ENCODE data around the gene GALNT16. TPM values are rescaled to one million over a fixed set of nuclear protein-coding genes. Genes with fewer than 3 reads are reported as not detected.

The GALNT16 gene
- total RNA-seq, 4 donors from 2014 or later: 5.1 to 8.9 (median 8.7) TPM

DNA sequence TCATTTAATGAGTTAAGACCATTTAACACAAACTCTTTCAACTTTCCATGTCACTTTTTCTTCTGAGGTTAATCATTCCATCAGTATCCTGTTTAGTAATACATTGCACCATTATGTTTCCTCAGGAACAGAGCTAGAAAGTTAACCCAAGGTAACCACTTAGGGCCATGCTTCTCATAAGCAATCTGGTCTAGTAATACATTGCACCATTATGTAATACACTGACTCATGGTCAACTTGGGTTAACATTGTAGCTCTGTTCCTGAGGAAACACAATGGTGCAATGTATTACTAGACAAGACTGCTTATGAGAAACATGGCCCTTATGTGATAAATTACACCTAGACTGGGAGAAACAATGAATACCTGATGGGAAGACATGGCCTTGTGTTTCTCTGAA lies 116.5 kb downstream of the GALNT16 start:
- TF ChIP-seq, protein P1, sequence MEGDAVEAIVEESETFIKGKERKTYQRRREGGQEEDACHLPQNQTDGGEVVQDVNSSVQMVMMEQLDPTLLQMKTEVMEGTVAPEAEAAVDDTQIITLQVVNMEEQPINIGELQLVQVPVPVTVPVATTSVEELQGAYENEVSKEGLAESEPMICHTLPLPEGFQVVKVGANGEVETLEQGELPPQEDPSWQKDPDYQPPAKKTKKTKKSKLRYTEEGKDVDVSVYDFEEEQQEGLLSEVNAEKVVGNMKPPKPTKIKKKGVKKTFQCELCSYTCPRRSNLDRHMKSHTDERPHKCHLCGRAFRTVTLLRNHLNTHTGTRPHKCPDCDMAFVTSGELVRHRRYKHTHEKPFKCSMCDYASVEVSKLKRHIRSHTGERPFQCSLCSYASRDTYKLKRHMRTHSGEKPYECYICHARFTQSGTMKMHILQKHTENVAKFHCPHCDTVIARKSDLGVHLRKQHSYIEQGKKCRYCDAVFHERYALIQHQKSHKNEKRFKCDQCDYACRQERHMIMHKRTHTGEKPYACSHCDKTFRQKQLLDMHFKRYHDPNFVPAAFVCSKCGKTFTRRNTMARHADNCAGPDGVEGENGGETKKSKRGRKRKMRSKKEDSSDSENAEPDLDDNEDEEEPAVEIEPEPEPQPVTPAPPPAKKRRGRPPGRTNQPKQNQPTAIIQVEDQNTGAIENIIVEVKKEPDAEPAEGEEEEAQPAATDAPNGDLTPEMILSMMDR (IDR thresholded peaks at IDR 0.05; ENCODE audit: low read depth): no peak

DNA sequence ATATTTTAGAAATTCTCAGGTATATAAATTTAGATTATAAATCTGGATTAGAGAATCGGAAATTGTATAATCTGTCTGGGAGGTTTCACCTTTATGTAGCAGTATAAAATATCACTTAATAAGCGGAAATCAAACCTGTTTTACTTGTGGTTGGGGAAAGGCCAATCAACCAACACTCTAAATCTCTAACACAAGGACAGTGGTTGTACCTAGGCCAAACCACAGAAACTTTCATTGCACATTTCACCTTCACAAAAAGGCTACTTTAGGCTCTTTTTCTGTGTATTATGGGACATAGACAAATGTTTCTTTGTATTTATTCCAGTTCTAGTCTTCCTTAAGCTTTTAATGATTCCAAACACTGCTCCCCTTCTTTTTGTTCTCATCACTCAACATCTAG lies 118.3 kb downstream of the GALNT16 start:
- TF ChIP-seq, protein P1 (IDR thresholded peaks at IDR 0.05; ENCODE audit: low read depth): no peak

DNA sequence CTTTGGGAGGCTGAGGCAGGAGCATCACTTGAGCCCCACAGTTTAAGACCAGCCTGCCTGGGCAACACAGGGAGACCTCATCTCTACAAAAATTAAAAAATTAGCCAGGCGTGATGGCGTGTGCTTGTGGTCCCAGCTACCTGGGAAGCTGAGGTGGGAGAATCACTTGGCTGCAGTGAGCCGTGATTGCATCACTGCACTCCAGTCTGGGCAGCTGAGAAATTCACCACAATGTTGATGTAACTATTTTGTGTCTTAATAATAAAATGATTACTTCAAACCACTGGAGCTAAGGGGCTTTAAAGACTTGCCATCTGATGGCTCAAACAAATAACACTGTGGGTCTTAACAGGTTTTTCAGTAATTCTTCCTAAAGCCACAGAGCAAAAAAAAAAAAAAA lies 127.4 kb downstream of the GALNT16 start:
- TF ChIP-seq, protein P1 (IDR thresholded peaks at IDR 0.05; ENCODE audit: low read depth): no peak

DNA sequence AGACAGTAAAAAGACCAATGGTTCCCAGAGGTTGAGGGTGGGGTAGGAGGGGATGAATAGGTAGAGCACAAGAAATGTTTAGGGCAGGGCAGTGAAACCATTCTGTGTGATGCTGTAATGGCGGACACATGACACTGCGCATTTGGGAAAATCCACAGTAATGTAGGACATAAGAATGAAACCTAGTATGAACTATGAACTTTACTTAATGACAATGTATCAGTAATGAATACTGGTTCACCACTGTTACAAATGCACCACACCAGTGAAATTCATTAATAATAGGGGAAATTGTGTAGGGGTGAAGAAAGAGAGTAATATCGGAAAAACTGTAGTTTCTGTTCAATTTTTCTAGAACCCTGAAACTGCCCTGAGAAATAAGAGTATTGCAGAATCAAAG lies 132.5 kb downstream of the GALNT16 start:
- TF ChIP-seq, protein P1 (IDR thresholded peaks at IDR 0.05; ENCODE audit: low read depth): no peak

DNA sequence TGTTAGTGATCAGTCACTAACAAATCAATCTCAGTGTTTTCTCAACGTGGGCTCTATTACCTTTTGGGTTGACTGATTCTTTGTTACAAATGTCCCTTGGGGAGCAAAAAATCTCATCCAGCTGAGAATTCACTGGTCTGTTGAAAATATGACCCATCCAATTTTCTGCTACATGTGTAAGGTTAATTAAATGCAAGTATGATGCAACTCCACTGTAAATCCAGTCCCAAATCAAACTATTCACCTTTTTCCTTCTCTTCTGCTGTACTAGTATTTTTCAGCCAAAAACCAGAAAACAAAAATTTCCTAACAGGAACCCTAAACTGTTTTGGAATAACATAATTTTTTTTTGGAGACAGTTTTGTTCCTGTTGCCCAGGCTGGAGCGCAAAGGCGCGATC lies 136.0 kb downstream of the GALNT16 start:
- TF ChIP-seq, protein P1 (IDR thresholded peaks at IDR 0.05; ENCODE audit: low read depth): no peak

DNA sequence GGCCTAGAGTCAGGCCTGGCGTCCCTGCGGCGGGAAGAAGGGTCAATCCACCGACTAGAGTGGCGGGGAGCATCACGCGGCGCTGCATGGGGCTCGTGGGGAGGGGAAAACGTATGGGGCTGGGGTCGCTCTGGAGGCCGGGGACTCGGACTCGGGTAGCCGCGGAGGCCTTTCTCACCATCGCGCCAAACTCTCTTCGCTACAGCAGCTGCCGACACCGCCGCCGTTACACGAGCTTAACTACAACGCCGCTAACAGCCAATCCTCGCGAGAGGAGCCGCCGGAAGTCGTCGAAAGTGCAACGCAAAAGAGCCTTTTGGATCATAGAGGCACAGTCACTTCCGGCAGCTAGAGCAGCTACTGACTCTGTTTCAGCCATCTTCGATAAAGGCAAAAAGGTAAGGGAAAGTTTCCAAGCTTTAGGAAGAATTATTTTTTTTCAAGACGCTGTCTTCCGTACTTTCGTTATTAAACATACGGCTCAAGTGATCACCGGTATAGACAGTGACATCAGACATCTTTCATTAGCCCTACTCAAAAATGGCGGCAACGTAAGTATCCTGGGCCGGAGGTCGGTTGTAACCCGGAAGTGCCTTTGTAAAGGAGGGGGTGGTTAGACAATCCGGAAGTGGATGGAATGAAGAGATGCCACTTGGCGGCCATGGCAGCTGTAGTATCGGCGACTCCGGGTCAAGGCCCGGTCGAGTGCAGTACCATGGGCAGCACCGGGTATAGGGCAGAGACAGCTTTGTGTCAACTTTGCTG lies 138.3 kb downstream of the GALNT16 start, which contains the start of the genes ERH and SLC39A9:
Gene ERH, minus strand, starts transcription at position 247 of the 765 bp plus-strand sequence. Its CDS starts 66 bp downstream, at position 181.
Gene SLC39A9, plus strand, starts transcription at position 640 of the 765 bp plus-strand sequence. CDS start 678 bp downstream, outside the sequence.
- TF ChIP-seq, protein P1 (IDR thresholded peaks at IDR 0.05; ENCODE audit: low read depth): no peak

- TF ChIP-seq, protein P1 (IDR thresholded peaks at IDR 0.05; ENCODE audit: low read depth): no peak
Measured at GRCh38 chr14:69398818-69399210, 138.9 kb downstream of the GALNT16 start.

All from subcutaneous adipose tissue (tissue), 4 donors.